Posterior cingulate gyrus (tissue), 11 donors: ENCODE data around the gene SLC9A8.

ENCODE experiments used
- DNase-seq, 10 donors: peaks; one replicate each; pipeline versions ENCODE4 v3.0.0 to v3.0.0-alpha.2; 2020 to 2021; ENCODE audit warnings: mixed read lengths in 3 of 10
- intact Hi-C: fragments of 100-400 bp; cut with DNase I; formaldehyde crosslinking; loops from one replicate; pipeline ENCODE4 v1.15.1; 2023

The SLC9A8 gene

DNA sequence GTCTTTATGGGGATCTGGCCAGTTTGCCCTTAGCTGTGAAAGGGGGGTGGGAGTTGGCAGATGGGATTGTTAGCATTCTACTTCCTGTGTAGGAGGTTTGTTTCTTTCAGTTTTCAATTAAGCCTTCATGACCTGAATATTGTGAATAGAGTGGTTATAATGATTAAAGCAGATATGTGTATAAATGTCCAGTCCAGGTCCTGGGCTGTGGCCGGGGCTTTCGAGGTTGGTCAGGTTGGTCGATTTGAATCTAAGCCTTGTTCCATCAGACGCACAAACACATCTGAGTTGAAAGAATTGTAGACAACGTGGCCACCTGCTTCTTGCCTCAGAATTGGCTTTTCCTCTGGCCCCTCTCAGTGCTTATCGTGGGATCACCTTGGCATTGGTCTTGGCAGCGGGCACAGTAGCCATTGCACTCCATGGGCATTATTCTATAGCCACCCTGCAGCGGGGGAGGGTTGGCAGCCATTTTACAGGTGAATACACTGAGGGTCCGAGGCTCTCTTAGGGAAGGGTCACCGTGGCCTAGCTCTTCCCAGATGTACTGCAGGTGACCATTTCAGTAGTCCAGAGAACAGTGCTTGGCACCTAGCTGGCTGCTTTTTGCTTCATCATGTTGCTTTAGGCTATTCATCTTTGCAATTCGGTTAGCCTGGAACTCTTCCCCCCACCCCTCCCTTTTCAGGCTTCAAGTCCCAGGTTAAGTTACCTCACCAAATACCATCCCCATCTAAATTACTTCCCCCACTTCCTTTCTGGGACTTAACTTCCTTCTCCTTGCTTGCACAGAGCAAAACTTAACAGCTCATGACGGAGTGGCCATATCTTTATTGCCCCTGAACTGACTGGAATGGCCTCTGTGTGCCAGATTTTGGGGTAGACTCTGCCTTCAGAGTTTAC lies 124.7 kb downstream of the SLC9A8 start:
- peak in 1 of 10 donors; percentile 44 for DNase-seq
- intact Hi-C loops = no loop called here

- intact Hi-C loops = no loop called here
- DNase-seq = peak in 6 of 10 donors; percentile 53 to 89 (median 62)
These were observed 125.8 kb downstream of the SLC9A8 start for GRCh38 chr20:49938173-49939163.

DNA sequence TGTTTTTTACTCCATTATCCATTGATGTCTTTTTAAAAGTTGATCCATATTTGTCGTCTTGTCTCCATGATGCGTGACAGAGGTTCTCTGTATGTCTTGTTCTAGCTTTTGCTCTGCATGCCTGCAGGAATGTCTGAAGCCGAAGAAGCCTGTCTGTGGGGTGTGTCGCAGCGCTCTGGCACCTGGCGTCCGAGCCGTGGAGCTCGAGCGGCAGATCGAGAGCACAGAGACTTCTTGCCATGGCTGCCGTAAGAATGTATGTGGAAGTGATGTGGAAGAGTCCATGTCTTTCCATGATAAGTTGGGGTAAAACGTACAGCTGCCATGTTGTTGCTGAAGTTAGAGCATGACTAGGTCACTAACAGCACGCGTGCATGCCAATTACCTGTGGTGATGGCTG lies 128.8 kb downstream of the SLC9A8 start:
- DNase-seq = no peak
- intact Hi-C loops = no loop called here
